ENCODE results near the gene KRTCAP2. TPM values are rescaled to one million over a fixed set of nuclear protein-coding genes. Genes with fewer than 3 reads are reported as not detected.
"Not testable (repeated sequence)": the region's sequence is repeated elsewhere in the genome, so short reads cannot be mapped to it uniquely, and the experiment has no call there.

The KRTCAP2 gene
- polyA plus RNA-seq, 1 donor (not counting 4 experiments of a cell fraction or from before 2014, with no cell fraction given): 127 TPM

DNA sequence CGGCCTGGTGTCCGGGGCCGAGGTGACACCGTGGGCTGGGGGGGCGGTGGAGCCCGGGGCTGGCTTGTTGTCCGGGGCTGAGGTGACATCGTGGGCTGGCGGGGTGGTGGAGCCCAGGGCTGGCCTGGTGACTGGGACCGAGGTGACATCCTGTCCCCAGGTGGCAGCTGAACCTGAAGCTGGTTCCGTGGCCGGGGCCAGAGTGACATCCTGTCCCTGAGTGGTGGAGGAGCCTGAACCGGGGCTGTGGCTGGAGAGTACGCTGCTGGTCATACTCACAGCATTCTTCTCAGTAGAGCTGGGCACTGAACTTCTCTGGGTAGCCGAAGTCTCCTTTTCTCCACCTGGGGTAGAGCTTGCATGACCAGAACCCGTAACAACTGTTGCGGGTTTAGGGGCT is 18.8 kb upstream of the KRTCAP2 start:
- no peak overlapping the region for H3K4me3 ChIP-seq (ENCODE audit: control insufficient read depth in 2 of 3, extremely low read depth in 1 of 3, insufficient read depth in 2 of 3, low read depth in 1 of 3, low read length in 3 of 3)

GRCh38 chr1:155189926-155190325 is 16.8 kb upstream of the KRTCAP2 start:
- H2AFZ ChIP-seq (ENCODE audit: control insufficient read depth, low read length); H3K9me1 ChIP-seq (ENCODE audit: control insufficient read depth, extremely low read depth, insufficient read depth, low read length); FAIRE-seq; H3K36me3 ChIP-seq (ENCODE audit: control insufficient read depth in 2 of 2, extremely low read depth in 1 of 2, insufficient read depth in 2 of 2, low read length in 2 of 2); H3K27me3 ChIP-seq (ENCODE audit: control insufficient read depth, extremely low read depth, insufficient read depth, low read length); DNase-seq (ENCODE audit: low read depth, low spot score); H3K4me2 ChIP-seq (ENCODE audit: control insufficient read depth, extremely low read depth, insufficient read depth, low read depth, low read length); H4K20me1 ChIP-seq (ENCODE audit: control insufficient read depth, extremely low read depth, insufficient read depth, low read length); H3K79me2 ChIP-seq (ENCODE audit: control insufficient read depth, insufficient read depth, low read length); H3K4me3 ChIP-seq (ENCODE audit: control insufficient read depth in 2 of 3, extremely low read depth in 1 of 3, insufficient read depth in 2 of 3, low read depth in 1 of 3, low read length in 3 of 3); H3K9ac ChIP-seq (ENCODE audit: control insufficient read depth, extremely low read depth, insufficient read depth, low read length); dilution Hi-C loops (cut with MboI; ENCODE audit: extremely low pct_ligation_motif_present, low sequenced_read_pairs); H3K27ac ChIP-seq (ENCODE audit: control insufficient read depth, insufficient read depth, low read length); H3K9me3 ChIP-seq (ENCODE audit: control insufficient read depth, low read depth, low read length): not testable (repeated sequence)
- H3K4me1 ChIP-seq (ENCODE audit: control insufficient read depth, extremely low read depth, insufficient read depth, low read length): peaks cover 21% of the 10 kb centered on the region

More for the DNA sequence above, 18.8 kb upstream of the KRTCAP2 start:
- no peak overlapping the region for H3K9ac ChIP-seq (ENCODE audit: control insufficient read depth, extremely low read depth, insufficient read depth, low read length)
- H3K9me1 ChIP-seq (ENCODE audit: control insufficient read depth, extremely low read depth, insufficient read depth, low read length): no peaks in the 10 kb centered on the region
- H2AFZ ChIP-seq (ENCODE audit: control insufficient read depth, low read length): no peak overlapping the region
- dilution Hi-C loops (cut with MboI; ENCODE audit: extremely low pct_ligation_motif_present, low sequenced_read_pairs): no loop called here
- no peaks in the 10 kb centered on the region for H4K20me1 ChIP-seq (ENCODE audit: control insufficient read depth, extremely low read depth, insufficient read depth, low read length)
- no peaks in the 10 kb centered on the region for H3K79me2 ChIP-seq (ENCODE audit: control insufficient read depth, insufficient read depth, low read length)
- FAIRE-seq: no peak
- no peaks in the 10 kb centered on the region for H3K36me3 ChIP-seq (ENCODE audit: control insufficient read depth in 2 of 2, extremely low read depth in 1 of 2, insufficient read depth in 2 of 2, low read length in 2 of 2)
- peaks cover 24% of the 10 kb centered on the region for H3K4me1 ChIP-seq (ENCODE audit: control insufficient read depth, extremely low read depth, insufficient read depth, low read length)
- no peak overlapping the region for H3K27ac ChIP-seq (ENCODE audit: control insufficient read depth, insufficient read depth, low read length)
- TF ChIP-seq EZH2 (IDR thresholded peaks at IDR 0.05; ENCODE audit: low read length): no peak
- TF ChIP-seq, protein P1, sequence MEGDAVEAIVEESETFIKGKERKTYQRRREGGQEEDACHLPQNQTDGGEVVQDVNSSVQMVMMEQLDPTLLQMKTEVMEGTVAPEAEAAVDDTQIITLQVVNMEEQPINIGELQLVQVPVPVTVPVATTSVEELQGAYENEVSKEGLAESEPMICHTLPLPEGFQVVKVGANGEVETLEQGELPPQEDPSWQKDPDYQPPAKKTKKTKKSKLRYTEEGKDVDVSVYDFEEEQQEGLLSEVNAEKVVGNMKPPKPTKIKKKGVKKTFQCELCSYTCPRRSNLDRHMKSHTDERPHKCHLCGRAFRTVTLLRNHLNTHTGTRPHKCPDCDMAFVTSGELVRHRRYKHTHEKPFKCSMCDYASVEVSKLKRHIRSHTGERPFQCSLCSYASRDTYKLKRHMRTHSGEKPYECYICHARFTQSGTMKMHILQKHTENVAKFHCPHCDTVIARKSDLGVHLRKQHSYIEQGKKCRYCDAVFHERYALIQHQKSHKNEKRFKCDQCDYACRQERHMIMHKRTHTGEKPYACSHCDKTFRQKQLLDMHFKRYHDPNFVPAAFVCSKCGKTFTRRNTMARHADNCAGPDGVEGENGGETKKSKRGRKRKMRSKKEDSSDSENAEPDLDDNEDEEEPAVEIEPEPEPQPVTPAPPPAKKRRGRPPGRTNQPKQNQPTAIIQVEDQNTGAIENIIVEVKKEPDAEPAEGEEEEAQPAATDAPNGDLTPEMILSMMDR (optimal IDR thresholded peaks at IDR 0.05 in 1 of 3, IDR thresholded peaks at IDR 0.05 in 1 of 3, conservative IDR thresholded peaks at IDR 0.05 in 1 of 3; ENCODE audit: extremely low read depth in 1 of 3, insufficient read depth in 2 of 3, low read length in 3 of 3): no peak
- H3K9me3 ChIP-seq (ENCODE audit: control insufficient read depth, low read depth, low read length): no peaks in the 10 kb centered on the region
- DNase-seq (ENCODE audit: low read depth, low spot score): no peak
- H3K27me3 ChIP-seq (ENCODE audit: control insufficient read depth, extremely low read depth, insufficient read depth, low read length): no peaks in the 10 kb centered on the region
- H3K4me2 ChIP-seq (ENCODE audit: control insufficient read depth, extremely low read depth, insufficient read depth, low read depth, low read length): no peak overlapping the region

GRCh38 chr1:155188268-155188667 is 15.2 kb upstream of the KRTCAP2 start:
- no peak for FAIRE-seq
- no peak overlapping the region for H3K9ac ChIP-seq (ENCODE audit: control insufficient read depth, extremely low read depth, insufficient read depth, low read length)
- H3K27ac ChIP-seq (ENCODE audit: control insufficient read depth, insufficient read depth, low read length): no peak overlapping the region
- no peak overlapping the region for H2AFZ ChIP-seq (ENCODE audit: control insufficient read depth, low read length)
- H4K20me1 ChIP-seq (ENCODE audit: control insufficient read depth, extremely low read depth, insufficient read depth, low read length): no peaks in the 10 kb centered on the region
- dilution Hi-C loops (cut with MboI; ENCODE audit: extremely low pct_ligation_motif_present, low sequenced_read_pairs): no loop called here
- no peaks in the 10 kb centered on the region for H3K9me1 ChIP-seq (ENCODE audit: control insufficient read depth, extremely low read depth, insufficient read depth, low read length)
- H3K4me2 ChIP-seq (ENCODE audit: control insufficient read depth, extremely low read depth, insufficient read depth, low read depth, low read length): no peak overlapping the region
- no peak overlapping the region for H3K4me3 ChIP-seq (ENCODE audit: control insufficient read depth in 2 of 3, extremely low read depth in 1 of 3, insufficient read depth in 2 of 3, low read depth in 1 of 3, low read length in 3 of 3)
- H3K36me3 ChIP-seq (ENCODE audit: control insufficient read depth in 2 of 2, extremely low read depth in 1 of 2, insufficient read depth in 2 of 2, low read length in 2 of 2): no peaks in the 10 kb centered on the region
- no peaks in the 10 kb centered on the region for H3K9me3 ChIP-seq (ENCODE audit: control insufficient read depth, low read depth, low read length)
- H3K4me1 ChIP-seq (ENCODE audit: control insufficient read depth, extremely low read depth, insufficient read depth, low read length): peaks cover 10% of the 10 kb centered on the region
- DNase-seq (ENCODE audit: low read depth, low spot score): no peak
- no peaks in the 10 kb centered on the region for H3K27me3 ChIP-seq (ENCODE audit: control insufficient read depth, extremely low read depth, insufficient read depth, low read length)
- no peaks in the 10 kb centered on the region for H3K79me2 ChIP-seq (ENCODE audit: control insufficient read depth, insufficient read depth, low read length)
- TF ChIP-seq EZH2 (IDR thresholded peaks at IDR 0.05; ENCODE audit: low read length): no peak
- TF ChIP-seq, protein P1 (optimal IDR thresholded peaks at IDR 0.05 in 1 of 3, IDR thresholded peaks at IDR 0.05 in 1 of 3, conservative IDR thresholded peaks at IDR 0.05 in 1 of 3; ENCODE audit: extremely low read depth in 1 of 3, insufficient read depth in 2 of 3, low read length in 3 of 3): no peak

Measured in keratinocyte (primary cell).